ENCODE results near the gene TNFRSF12A.

Gene TNFRSF12A

DNA sequence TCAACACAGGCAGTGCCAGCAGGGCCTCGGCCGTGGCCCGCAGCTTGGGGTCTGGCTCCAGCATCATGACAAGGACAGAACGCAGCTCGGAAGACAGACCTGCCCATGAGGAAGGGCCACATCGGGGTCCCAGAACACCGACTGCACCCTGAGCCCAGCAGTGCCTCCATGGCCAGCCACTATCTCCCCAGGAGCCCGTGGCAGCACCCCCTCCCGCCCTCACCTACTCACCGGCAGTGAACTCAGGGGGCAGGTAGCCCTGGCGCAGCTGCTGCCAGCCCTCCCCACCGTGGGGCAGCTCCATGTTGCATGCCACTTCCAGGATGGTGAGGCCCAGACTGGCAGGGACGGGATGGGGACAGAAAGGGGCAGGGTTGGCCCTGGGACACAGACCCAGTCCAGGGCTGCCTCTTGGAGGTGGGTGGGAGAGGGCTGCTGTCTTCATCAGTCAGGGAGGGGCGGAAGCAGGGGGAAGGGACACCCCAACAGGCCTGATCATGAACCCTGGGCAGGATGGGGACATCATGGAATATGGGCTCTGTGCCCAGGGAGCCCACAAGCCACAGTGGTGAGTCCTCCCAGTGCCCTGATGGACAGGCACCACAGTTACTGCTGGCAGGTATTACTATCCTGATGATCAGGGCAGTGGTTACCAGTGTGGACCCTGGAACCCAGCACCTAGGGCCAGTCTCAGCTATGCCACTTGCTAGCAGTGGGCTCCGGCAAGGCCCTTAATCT lies 45.7 kb upstream of the TNFRSF12A start:
- Histone ChIP-seq H3K27ac (ENCODE audit: insufficient read depth in 1 of 2, low read depth in 1 of 2, low read length in 2 of 2, poor library complexity in 1 of 2, severe bottlenecking in 2 of 2) (no peak overlapping the region), H3K4me1 (ENCODE audit: control extremely low read depth in 1 of 4, control insufficient read depth in 4 of 4, insufficient read depth in 4 of 4, low read length in 3 of 4) (peaks cover 0 to 32% (median 16%) of the 10 kb centered on the region in 4 experiments), H3K4me3 (ENCODE audit: control insufficient read depth in 1 of 7, extremely low read depth in 1 of 7, insufficient read depth in 4 of 7, low read depth in 2 of 7, low read length in 6 of 7) (no peak overlapping the region), H3K36me3 (ENCODE audit: control insufficient read depth in 4 of 4, insufficient read depth in 4 of 4, low read length in 3 of 4) (peaks cover 0 to 79% (median 27%) of the 10 kb centered on the region in 4 experiments), H3K9me3 (ENCODE audit: control extremely low read depth in 1 of 5, control insufficient read depth in 4 of 5, insufficient read depth in 2 of 5, low read depth in 1 of 5, low read length in 4 of 5) (no peaks in the 10 kb centered on the region), H3K27me3 (replicated peaks in 2 of 5; ENCODE audit: control insufficient read depth in 4 of 5, insufficient read depth in 5 of 5, low read length in 4 of 5) (no peaks in the 10 kb centered on the region)
- 95% methylated on average over 14 of the region's 15 CpGs for WGBS (ENCODE audit: insufficient coverage)
- DNase-seq = no peak
- POLR2A ChIA-PET = no interaction called here
- CTCF ChIA-PET = interaction anchor here (1.0 to 2.8 kb wide), 3 partner anchors 9 to 14 kb away, joined by 3 to 13 read pairs (median 4); a partner anchor contains a TSS

DNA sequence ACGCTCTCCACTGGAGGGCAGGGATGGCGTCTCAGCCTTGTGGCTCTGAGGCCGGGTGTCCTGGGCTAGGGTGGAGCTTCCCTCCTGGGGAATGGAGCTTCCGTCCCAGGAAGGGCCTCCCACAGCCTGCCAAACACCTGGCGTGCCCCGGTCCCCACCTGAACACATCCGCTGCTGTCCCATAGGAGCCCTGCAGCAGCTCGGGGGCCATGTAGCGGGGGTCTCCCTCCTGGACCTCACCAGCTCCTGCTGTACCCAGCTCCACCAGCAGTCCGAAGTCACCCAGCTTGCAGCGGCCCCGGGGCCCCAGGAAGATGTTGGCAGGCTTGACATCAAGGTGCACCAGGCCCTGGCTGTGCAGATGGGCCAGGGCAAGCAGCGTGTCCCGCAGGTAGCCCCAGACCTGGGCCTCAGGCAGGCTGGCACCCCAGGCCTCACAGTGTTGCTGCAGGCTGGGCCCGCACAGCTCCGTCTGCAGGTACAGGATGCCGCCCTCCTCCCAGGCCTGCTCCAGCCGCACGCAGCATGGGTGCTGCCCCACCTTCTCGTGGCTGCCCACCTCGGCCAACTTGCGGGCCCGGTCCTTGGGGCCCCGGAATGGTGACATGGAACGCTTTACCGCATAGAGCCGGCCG lies 44.9 kb upstream of the TNFRSF12A start:
- Histone ChIP-seq H3K4me1 (ENCODE audit: control extremely low read depth in 1 of 4, control insufficient read depth in 4 of 4, insufficient read depth in 4 of 4, low read length in 3 of 4) (peaks cover 0 to 28% (median 17%) of the 10 kb centered on the region in 4 experiments), H3K9me3 (ENCODE audit: control extremely low read depth in 1 of 5, control insufficient read depth in 4 of 5, insufficient read depth in 2 of 5, low read depth in 1 of 5, low read length in 4 of 5) (no peaks in the 10 kb centered on the region), H3K27ac (ENCODE audit: insufficient read depth in 1 of 2, low read depth in 1 of 2, low read length in 2 of 2, poor library complexity in 1 of 2, severe bottlenecking in 2 of 2) (no peak overlapping the region), H3K27me3 (replicated peaks in 2 of 5; ENCODE audit: control insufficient read depth in 4 of 5, insufficient read depth in 5 of 5, low read length in 4 of 5) (no peaks in the 10 kb centered on the region), H3K4me3 (ENCODE audit: control insufficient read depth in 1 of 7, extremely low read depth in 1 of 7, insufficient read depth in 4 of 7, low read depth in 2 of 7, low read length in 6 of 7) (no peak overlapping the region), H3K36me3 (ENCODE audit: control insufficient read depth in 4 of 4, insufficient read depth in 4 of 4, low read length in 3 of 4) (peaks cover 0 to 79% (median 27%) of the 10 kb centered on the region in 4 experiments)
- POLR2A ChIA-PET = no interaction called here
- DNase-seq = no peak
- 95% methylated on average over 28 of the region's 28 CpGs for WGBS (ENCODE audit: insufficient coverage)
- CTCF ChIA-PET = interaction anchor here (1.0 to 1.7 kb wide), 2 partner anchors 10 to 13 kb away, joined by 3 to 4 read pairs; a partner anchor contains a TSS

DNA sequence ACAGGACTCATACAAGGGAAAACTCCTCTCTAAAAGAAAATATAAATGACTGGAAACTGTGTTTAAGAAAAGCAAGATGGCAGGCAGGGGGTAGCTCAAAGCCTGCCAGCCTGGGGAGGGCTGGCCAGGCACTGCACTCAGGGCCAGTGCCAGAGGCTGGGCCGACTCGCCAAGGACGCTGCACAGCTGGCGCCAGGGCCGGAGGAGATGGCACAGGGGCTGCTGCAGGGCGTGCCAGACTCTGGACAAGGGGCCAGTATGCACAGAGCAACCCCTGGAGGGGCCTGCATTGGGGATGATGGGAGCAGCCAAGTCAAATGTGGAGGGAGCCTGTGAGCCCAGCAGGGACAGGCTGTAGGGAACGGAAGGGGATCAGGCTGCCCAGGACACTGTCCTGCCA lies 44.0 kb upstream of the TNFRSF12A start:
- peaks cover 0 to 26% (median 14%) of the 10 kb centered on the region in 4 experiments for H3K4me1 ChIP-seq (ENCODE audit: control extremely low read depth in 1 of 4, control insufficient read depth in 4 of 4, insufficient read depth in 4 of 4, low read length in 3 of 4)
- H3K27me3 ChIP-seq (replicated peaks in 2 of 5; ENCODE audit: control insufficient read depth in 4 of 5, insufficient read depth in 5 of 5, low read length in 4 of 5) = no peaks in the 10 kb centered on the region
- H3K27ac ChIP-seq (ENCODE audit: insufficient read depth in 1 of 2, low read depth in 1 of 2, low read length in 2 of 2, poor library complexity in 1 of 2, severe bottlenecking in 2 of 2) = no peak overlapping the region
- H3K9me3 ChIP-seq (ENCODE audit: control extremely low read depth in 1 of 5, control insufficient read depth in 4 of 5, insufficient read depth in 2 of 5, low read depth in 1 of 5, low read length in 4 of 5) = no peaks in the 10 kb centered on the region
- POLR2A ChIA-PET = no interaction called here
- WGBS (ENCODE audit: insufficient coverage) = 97% methylated on average over 4 of the region's 7 CpGs
- CTCF ChIA-PET = interaction anchor here (0.6 to 1.7 kb wide), 4 partner anchors 9 to 1102 kb away, joined by 3 to 4 read pairs (median 3); a partner anchor contains a TSS
- H3K4me3 ChIP-seq (ENCODE audit: control insufficient read depth in 1 of 7, extremely low read depth in 1 of 7, insufficient read depth in 4 of 7, low read depth in 2 of 7, low read length in 6 of 7) = no peak overlapping the region
- no peak for DNase-seq
- H3K36me3 ChIP-seq (ENCODE audit: control insufficient read depth in 4 of 4, insufficient read depth in 4 of 4, low read length in 3 of 4) = peaks cover 0 to 71% (median 26%) of the 10 kb centered on the region in 4 experiments

DNA sequence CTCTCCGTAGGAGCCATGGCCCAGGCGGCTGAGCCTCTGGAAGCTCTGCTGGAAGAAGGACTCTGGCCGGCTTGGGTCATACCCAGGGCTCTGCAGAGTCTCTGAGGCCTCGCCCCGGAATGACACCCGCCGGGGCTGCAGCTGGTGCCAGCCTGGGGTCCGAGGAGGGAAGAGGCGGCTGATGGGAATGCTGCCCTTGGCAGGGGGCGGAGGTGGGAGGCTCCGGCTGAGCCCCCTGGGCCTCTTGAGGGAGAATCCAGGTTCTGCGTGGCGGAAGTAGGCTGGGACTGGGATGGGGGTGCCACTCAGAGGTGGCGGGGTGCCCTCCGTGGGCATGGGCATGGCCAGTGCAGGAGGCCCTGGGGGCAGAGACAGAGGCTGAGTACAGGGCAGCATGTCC lies 43.5 kb upstream of the TNFRSF12A start:
- H3K9me3 ChIP-seq (ENCODE audit: control extremely low read depth in 1 of 5, control insufficient read depth in 4 of 5, insufficient read depth in 2 of 5, low read depth in 1 of 5, low read length in 4 of 5) = no peaks in the 10 kb centered on the region
- peaks cover 0 to 66% (median 25%) of the 10 kb centered on the region in 4 experiments for H3K36me3 ChIP-seq (ENCODE audit: control insufficient read depth in 4 of 4, insufficient read depth in 4 of 4, low read length in 3 of 4)
- H3K27ac ChIP-seq (ENCODE audit: insufficient read depth in 1 of 2, low read depth in 1 of 2, low read length in 2 of 2, poor library complexity in 1 of 2, severe bottlenecking in 2 of 2) = no peak overlapping the region
- ChIA-PET POLR2A (no interaction called here), CTCF (interaction anchor here (0.9 to 1.4 kb wide), 4 partner anchors 10 to 52 kb away, joined by 3 to 7 read pairs (median 3); a partner anchor contains a TSS)
- H3K4me1 ChIP-seq (ENCODE audit: control extremely low read depth in 1 of 4, control insufficient read depth in 4 of 4, insufficient read depth in 4 of 4, low read length in 3 of 4) = peaks cover 0 to 29% (median 15%) of the 10 kb centered on the region in 4 experiments
- 96% methylated on average over 6 of the region's 15 CpGs for WGBS (ENCODE audit: insufficient coverage)
- H3K4me3 ChIP-seq (ENCODE audit: control insufficient read depth in 1 of 7, extremely low read depth in 1 of 7, insufficient read depth in 4 of 7, low read depth in 2 of 7, low read length in 6 of 7) = no peak overlapping the region
- no peaks in the 10 kb centered on the region for H3K27me3 ChIP-seq (replicated peaks in 2 of 5; ENCODE audit: control insufficient read depth in 4 of 5, insufficient read depth in 5 of 5, low read length in 4 of 5)
- DNase-seq = no peak

DNA sequence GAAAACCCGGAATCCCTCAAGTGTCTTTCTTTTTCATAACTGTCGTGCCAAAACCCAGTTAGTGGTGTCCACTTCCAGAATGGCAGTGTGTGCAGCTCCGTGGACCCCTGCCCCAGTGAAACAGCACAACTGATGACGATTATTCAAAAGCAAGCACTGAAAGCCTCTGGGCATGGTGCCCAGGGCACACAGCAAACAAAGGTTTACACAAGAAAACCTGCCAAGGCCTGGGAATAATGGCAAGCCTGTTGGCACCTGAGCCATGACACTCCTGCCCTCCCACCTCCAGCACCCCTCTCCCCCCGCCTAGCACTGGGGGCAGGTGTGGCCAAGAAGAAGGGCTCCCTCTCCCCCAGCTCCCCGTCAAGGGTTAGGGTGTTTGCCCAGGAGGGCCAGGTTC lies 42.7 kb upstream of the TNFRSF12A start:
- Histone ChIP-seq H3K27me3 (replicated peaks in 2 of 5; ENCODE audit: control insufficient read depth in 4 of 5, insufficient read depth in 5 of 5, low read length in 4 of 5) (no peaks in the 10 kb centered on the region), H3K27ac (ENCODE audit: insufficient read depth in 1 of 2, low read depth in 1 of 2, low read length in 2 of 2, poor library complexity in 1 of 2, severe bottlenecking in 2 of 2) (no peak overlapping the region), H3K36me3 (ENCODE audit: control insufficient read depth in 4 of 4, insufficient read depth in 4 of 4, low read length in 3 of 4) (peaks cover 0 to 58% (median 21%) of the 10 kb centered on the region in 4 experiments), H3K4me3 (ENCODE audit: control insufficient read depth in 1 of 7, extremely low read depth in 1 of 7, insufficient read depth in 4 of 7, low read depth in 2 of 7, low read length in 6 of 7) (no peak overlapping the region), H3K9me3 (ENCODE audit: control extremely low read depth in 1 of 5, control insufficient read depth in 4 of 5, insufficient read depth in 2 of 5, low read depth in 1 of 5, low read length in 4 of 5) (no peaks in the 10 kb centered on the region), H3K4me1 (ENCODE audit: control extremely low read depth in 1 of 4, control insufficient read depth in 4 of 4, insufficient read depth in 4 of 4, low read length in 3 of 4) (peaks cover 0 to 30% (median 15%) of the 10 kb centered on the region in 4 experiments)
- ChIA-PET CTCF (interaction anchor here (1.1 to 2.1 kb wide), 7 partner anchors 9 to 54 kb away, joined by 3 to 7 read pairs (median 5); a partner anchor contains a TSS), POLR2A (no interaction called here)
- DNase-seq = no peak
- 96% methylated on average over 5 of the region's 6 CpGs for WGBS (ENCODE audit: insufficient coverage)

DNA sequence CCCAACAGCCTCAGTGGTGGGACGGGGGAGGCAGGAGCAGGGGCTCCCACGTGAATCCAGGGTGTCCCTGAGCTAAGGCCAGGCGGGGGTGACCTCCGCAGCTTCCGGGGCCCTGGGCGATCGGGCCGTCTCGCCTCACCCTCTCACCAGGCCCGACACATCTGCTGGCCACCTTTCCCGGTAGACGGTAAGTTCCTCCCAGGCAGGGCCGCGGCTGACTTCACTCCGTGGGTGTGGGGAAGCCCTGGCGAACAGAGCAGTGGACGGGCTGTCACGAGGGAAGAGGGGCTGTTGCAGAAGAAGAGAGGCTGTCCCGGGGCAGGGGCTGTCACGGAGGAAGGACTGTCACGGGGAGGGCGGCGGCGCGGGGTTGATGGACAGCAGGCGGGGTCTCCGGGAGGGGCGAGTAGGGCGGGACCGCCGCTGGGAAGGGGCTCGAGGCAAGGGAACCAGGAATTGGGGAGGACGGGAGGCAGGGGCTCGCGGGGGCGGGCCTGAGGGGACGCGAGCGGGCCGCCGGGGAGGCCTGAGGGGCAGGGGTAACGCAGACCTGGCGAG lies 40.4 kb upstream of the TNFRSF12A start:
- ChIA-PET CTCF (interaction anchor here (1.9 to 2.7 kb wide), 2 partner anchors 8 to 12 kb away, joined by 5 to 10 read pairs; no protein-coding TSS in a partner anchor), POLR2A (interaction anchor here (1.3 kb wide), 1 partner anchor 10 kb away, joined by 4 read pairs; no protein-coding TSS in a partner anchor)
- H3K9me3 ChIP-seq (ENCODE audit: control extremely low read depth in 1 of 5, control insufficient read depth in 4 of 5, insufficient read depth in 2 of 5, low read depth in 1 of 5, low read length in 4 of 5) = no peaks in the 10 kb centered on the region
- peaks cover 0 to 37% (median 22%) of the 10 kb centered on the region in 4 experiments for H3K4me1 ChIP-seq (ENCODE audit: control extremely low read depth in 1 of 4, control insufficient read depth in 4 of 4, insufficient read depth in 4 of 4, low read length in 3 of 4)
- WGBS (ENCODE audit: insufficient coverage) = 14% methylated on average over 38 of the region's 43 CpGs
- no peak for DNase-seq
- H3K27ac ChIP-seq (ENCODE audit: insufficient read depth in 1 of 2, low read depth in 1 of 2, low read length in 2 of 2, poor library complexity in 1 of 2, severe bottlenecking in 2 of 2) = peak overlapping the region in 1 of 2 experiments; percentile 25
- no peaks in the 10 kb centered on the region for H3K27me3 ChIP-seq (replicated peaks in 2 of 5; ENCODE audit: control insufficient read depth in 4 of 5, insufficient read depth in 5 of 5, low read length in 4 of 5)
- peaks cover 0 to 36% (median 7%) of the 10 kb centered on the region in 4 experiments for H3K36me3 ChIP-seq (ENCODE audit: control insufficient read depth in 4 of 4, insufficient read depth in 4 of 4, low read length in 3 of 4)
- H3K4me3 ChIP-seq (ENCODE audit: control insufficient read depth in 1 of 7, extremely low read depth in 1 of 7, insufficient read depth in 4 of 7, low read depth in 2 of 7, low read length in 6 of 7) = peak overlapping the region; percentile 34 to 95 (median 88)
